Progenitor cell of endocrine pancreas (in vitro differentiated cells): Measurements from ENCODE around the gene RERE. TPM values are rescaled to one million over a fixed set of nuclear protein-coding genes. Genes with fewer than 3 reads are reported as not detected.

ENCODE experiments used
- DNase-seq: peaks from one replicate; pipeline ENCODE4 v3.0.0; 2021; ENCODE audit warnings: low spot score; ENCODE audit not compliant: unreplicated experiment
- H3K27ac Mint-ChIP-seq: 2 replicates; pipeline ENCODE4 v1.8.0; 2021; ENCODE audit warnings: mild to moderate bottlenecking, moderate library complexity, mixed read lengths
- H3K27me3 Mint-ChIP-seq: 2 replicates; pipeline ENCODE4 v1.8.0; 2021; ENCODE audit warnings: mixed read lengths
- H3K36me3 Mint-ChIP-seq: 2 replicates; pipeline ENCODE4 v1.8.0; 2022; ENCODE audit warnings: mixed read lengths; ENCODE audit not compliant: insufficient read depth
- H3K4me1 Mint-ChIP-seq: 2 replicates; pipeline ENCODE4 v1.8.0; 2021; ENCODE audit warnings: low read depth, mixed read lengths
- H3K4me3 Mint-ChIP-seq: 2 replicates; pipeline ENCODE4 v1.8.0; 2021; ENCODE audit warnings: low read depth, mild to moderate bottlenecking, moderate library complexity, mixed read lengths
- H3K9me3 Mint-ChIP-seq: 2 replicates; pipeline ENCODE4 v1.8.0; 2021; ENCODE audit warnings: low read depth, mixed read lengths
- total RNA-seq: library from RNA; stranded (reverse); gene quantifications from 2 replicates; pipeline ENCODE4 v1.2.1, GENCODE V29; 2021
- TF ChIP-seq, protein P1 (sequence below): fragments of 200-600 bp; sonication (generic); IDR thresholded peaks from one replicate; pipeline ENCODE4 v1.5.0; 2021; ENCODE audit warnings: antibody characterized with exemption, mild to moderate bottlenecking; ENCODE audit not compliant: unreplicated experiment

RERE gene
- total RNA-seq, 1 donor from 2014 or later = 329 TPM

GRCh38 chr1:8431784-8432183, 385.7 kb downstream of the RERE start:
- Mint-ChIP-seq H3K4me1 (peaks cover 8% of the 10 kb centered on the region), H3K4me3 (no peak overlapping the region), H3K27ac (peak overlapping the region; percentile 72), H3K27me3 (no peaks in the 10 kb centered on the region), H3K36me3 (peaks cover 2% of the 10 kb centered on the region), H3K9me3 (no peaks in the 10 kb centered on the region)
- TF ChIP-seq, protein P1, sequence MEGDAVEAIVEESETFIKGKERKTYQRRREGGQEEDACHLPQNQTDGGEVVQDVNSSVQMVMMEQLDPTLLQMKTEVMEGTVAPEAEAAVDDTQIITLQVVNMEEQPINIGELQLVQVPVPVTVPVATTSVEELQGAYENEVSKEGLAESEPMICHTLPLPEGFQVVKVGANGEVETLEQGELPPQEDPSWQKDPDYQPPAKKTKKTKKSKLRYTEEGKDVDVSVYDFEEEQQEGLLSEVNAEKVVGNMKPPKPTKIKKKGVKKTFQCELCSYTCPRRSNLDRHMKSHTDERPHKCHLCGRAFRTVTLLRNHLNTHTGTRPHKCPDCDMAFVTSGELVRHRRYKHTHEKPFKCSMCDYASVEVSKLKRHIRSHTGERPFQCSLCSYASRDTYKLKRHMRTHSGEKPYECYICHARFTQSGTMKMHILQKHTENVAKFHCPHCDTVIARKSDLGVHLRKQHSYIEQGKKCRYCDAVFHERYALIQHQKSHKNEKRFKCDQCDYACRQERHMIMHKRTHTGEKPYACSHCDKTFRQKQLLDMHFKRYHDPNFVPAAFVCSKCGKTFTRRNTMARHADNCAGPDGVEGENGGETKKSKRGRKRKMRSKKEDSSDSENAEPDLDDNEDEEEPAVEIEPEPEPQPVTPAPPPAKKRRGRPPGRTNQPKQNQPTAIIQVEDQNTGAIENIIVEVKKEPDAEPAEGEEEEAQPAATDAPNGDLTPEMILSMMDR = no peak
- no peak for DNase-seq

DNA sequence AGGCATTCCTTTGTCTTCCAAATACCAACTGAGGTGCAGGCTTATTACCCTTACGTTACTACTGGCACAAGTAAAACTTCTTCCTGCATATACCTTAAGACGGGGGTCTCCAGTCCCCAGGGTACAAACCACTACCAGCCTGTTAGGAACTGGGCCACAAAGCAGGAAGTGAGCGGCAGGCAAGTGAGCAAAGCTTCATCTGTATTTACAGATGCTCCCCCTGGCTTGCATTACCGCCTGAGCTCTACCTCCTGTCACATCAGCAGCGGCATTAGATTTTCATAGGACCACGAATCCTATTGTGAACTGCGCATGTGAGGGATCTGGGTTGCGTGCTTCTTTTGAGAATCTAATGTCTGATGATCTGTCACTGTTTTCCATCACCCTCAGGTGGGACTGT, 386.4 kb downstream of the RERE start:
- TF ChIP-seq, protein P1 = peak; percentile 8
- DNase-seq = no peak
- no peaks in the 10 kb centered on the region for H3K27me3 Mint-ChIP-seq

DNA sequence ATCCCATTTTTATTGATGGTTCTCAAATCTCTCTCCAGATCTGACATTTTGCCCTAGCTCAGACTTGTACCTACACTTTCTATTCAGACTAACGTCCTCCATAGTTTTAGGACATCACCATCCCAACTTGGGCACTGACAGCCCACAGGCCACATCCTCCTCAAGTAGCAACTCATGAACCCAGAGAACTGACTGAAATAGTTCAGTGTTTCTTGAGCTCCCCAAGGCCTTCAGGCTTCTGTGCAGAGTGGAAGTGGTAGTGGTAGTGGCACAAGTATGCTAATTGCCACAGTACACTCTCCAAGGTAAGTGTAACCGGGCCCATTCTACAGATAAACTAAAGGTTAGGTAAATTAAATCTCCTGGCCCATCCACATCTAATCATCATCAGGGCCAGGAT, 387.0 kb downstream of the RERE start:
- TF ChIP-seq, protein P1 = no peak
- Mint-ChIP-seq H3K27ac (peak overlapping the region; percentile 34), H3K4me1 (peaks cover 16% of the 10 kb centered on the region), H3K9me3 (no peaks in the 10 kb centered on the region), H3K36me3 (peaks cover 2% of the 10 kb centered on the region), H3K27me3 (no peaks in the 10 kb centered on the region), H3K4me3 (no peak overlapping the region)
- DNase-seq = no peak

More for the DNA sequence above, 386.4 kb downstream of the RERE start:
- H3K27ac Mint-ChIP-seq = peak overlapping the region; percentile 59
- peaks cover 11% of the 10 kb centered on the region for H3K4me1 Mint-ChIP-seq
- H3K4me3 Mint-ChIP-seq = no peak overlapping the region
- peaks cover 2% of the 10 kb centered on the region for H3K36me3 Mint-ChIP-seq
- no peaks in the 10 kb centered on the region for H3K9me3 Mint-ChIP-seq

DNA sequence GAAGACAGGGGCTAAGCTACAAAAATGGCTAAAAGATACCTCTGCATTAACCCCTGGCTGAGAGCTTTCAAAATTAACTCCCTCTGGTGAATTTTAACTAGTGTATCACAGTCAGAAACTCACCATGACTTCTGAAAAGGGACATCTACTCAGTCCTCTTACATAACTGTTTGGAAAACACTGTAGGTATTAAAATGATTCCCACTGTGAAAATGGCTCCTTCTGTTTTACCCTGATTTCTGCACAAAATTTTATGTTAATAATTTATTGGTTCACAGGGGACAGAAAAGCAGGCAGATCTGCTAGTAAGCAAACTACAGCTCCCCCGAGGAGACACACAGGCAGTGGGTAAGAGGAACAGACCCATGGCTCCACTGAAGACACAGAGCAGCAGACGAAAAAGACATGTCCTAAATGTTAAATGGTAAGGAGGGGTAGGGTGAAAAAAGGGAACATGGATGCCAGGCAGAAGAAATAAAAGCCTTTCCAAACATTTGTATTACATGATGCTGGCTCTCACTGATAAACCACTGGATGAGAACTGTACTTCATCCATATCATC, 387.8 kb downstream of the RERE start:
- Mint-ChIP-seq H3K27ac (peak overlapping the region; percentile 81), H3K4me1 (peaks cover 22% of the 10 kb centered on the region), H3K4me3 (no peak overlapping the region), H3K36me3 (peaks cover 3% of the 10 kb centered on the region), H3K9me3 (no peaks in the 10 kb centered on the region), H3K27me3 (no peaks in the 10 kb centered on the region)
- TF ChIP-seq, protein P1 = no peak
- DNase-seq = no peak

GRCh38 chr1:8428441-8428840, 389.0 kb downstream of the RERE start:
- H3K4me3 Mint-ChIP-seq = no peak overlapping the region
- peaks cover 27% of the 10 kb centered on the region for H3K4me1 Mint-ChIP-seq
- H3K27me3 Mint-ChIP-seq = no peaks in the 10 kb centered on the region
- TF ChIP-seq, protein P1 = no peak
- DNase-seq = no peak
- H3K27ac Mint-ChIP-seq = no peak overlapping the region
- H3K9me3 Mint-ChIP-seq = no peaks in the 10 kb centered on the region
- H3K36me3 Mint-ChIP-seq = peaks cover 1% of the 10 kb centered on the region
